ENCODE measurements around the gene GALT. TPM values are rescaled to one million over a fixed set of nuclear protein-coding genes. Genes with fewer than 3 reads are reported as not detected.

Gene GALT
- 51.5 TPM for total RNA-seq
- long read RNA-seq, transcript GALT-201 (11 exons, 1,768 nt), result major isoform, 18 of 99 reads
- long read RNA-seq, partial matches to known transcripts, result 47 of 99 reads
- long read RNA-seq, other reads (novel, unspliced or antisense), result 33 of 99 reads

GRCh38 chr9:34646211-34647083 is at the start of gene GALT:
Gene GALT (plus strand): TSS chr9:34646675. CDS start chr9:34646705, 30 bp downstream.
- intact Hi-C loops (cut with micrococcal nuclease), result no loop called here

DNA sequence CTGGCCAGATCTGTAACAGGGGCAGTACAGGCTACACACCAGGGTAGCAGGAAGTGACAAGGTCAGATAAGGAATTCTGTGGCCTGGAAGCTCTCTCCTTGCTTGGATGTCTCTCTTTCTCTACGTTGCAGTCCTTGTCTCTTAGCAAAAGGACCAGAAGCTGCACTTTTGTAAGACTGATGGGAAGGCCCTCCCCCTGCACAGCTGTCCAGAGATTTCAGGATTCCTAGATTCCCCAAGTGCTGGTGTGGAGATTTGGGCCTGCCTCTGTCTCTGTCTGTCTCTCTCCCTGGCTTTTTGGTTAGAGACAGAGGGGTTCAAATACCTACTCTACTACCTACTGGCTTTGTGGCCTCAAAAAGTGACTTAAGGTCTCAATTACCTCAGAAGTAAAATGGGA is 46.9 kb upstream of the GALT start:
- H3K4me1 ChIP-seq, result peaks cover 8% of the 10 kb centered on the region
- no peak overlapping the region for H3K27ac ChIP-seq (replicated peaks)
- DNase-seq, result no peak
- TF ChIP-seq, protein P1, sequence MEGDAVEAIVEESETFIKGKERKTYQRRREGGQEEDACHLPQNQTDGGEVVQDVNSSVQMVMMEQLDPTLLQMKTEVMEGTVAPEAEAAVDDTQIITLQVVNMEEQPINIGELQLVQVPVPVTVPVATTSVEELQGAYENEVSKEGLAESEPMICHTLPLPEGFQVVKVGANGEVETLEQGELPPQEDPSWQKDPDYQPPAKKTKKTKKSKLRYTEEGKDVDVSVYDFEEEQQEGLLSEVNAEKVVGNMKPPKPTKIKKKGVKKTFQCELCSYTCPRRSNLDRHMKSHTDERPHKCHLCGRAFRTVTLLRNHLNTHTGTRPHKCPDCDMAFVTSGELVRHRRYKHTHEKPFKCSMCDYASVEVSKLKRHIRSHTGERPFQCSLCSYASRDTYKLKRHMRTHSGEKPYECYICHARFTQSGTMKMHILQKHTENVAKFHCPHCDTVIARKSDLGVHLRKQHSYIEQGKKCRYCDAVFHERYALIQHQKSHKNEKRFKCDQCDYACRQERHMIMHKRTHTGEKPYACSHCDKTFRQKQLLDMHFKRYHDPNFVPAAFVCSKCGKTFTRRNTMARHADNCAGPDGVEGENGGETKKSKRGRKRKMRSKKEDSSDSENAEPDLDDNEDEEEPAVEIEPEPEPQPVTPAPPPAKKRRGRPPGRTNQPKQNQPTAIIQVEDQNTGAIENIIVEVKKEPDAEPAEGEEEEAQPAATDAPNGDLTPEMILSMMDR (IDR thresholded peaks at IDR 0.05; ENCODE audit: borderline replicate concordance), result no peak
- no peaks in the 10 kb centered on the region for H3K36me3 ChIP-seq
- H3K27me3 ChIP-seq (ENCODE audit: low read depth), result peaks cover 7% of the 10 kb centered on the region
- H3K9me3 ChIP-seq (replicated peaks), result no peaks in the 10 kb centered on the region
- no peak overlapping the region for H3K4me3 ChIP-seq
- intact Hi-C loops (cut with micrococcal nuclease), result no loop called here

More at GRCh38 chr9:34646211-34647083, at the start of gene GALT:
- TF ChIP-seq, protein P1 (IDR thresholded peaks at IDR 0.05; ENCODE audit: borderline replicate concordance), result peak; percentile 53
- H3K36me3 ChIP-seq, result peaks cover 29% of the 10 kb centered on the region
- H3K27ac ChIP-seq (replicated peaks), result peak within 1 kb of the TSS; percentile 98
- no peaks in the 10 kb centered on the region for H3K27me3 ChIP-seq (ENCODE audit: low read depth)
- peak; percentile 96 for DNase-seq
- peak within 1 kb of the TSS; percentile 88 for H3K4me3 ChIP-seq
- H3K4me1 ChIP-seq, result peaks cover 48% of the 10 kb centered on the region
- no peaks in the 10 kb centered on the region for H3K9me3 ChIP-seq (replicated peaks)

DNA sequence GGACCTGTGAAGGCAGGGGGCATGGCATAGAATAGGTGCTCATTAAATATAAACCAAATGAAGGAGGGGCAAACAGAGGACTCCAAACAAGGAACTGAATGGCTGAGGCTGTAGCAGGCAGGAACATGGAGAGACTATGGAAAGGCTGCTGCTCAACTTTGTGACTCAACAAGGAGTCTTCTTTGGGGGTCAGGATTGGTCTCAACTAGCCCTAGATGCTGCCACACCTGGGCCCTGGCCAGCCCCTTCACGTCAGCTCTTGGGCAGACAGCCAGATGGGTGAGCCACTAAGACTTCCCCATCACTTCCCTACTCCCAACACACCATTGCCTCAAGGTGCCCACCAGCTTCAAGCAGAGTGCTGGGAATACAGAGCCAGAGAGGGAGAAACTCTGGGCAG is 45.6 kb upstream of the GALT start:
- Histone ChIP-seq H3K36me3 (no peaks in the 10 kb centered on the region), H3K4me3 (no peak overlapping the region), H3K27ac (replicated peaks) (no peak overlapping the region), H3K27me3 (ENCODE audit: low read depth) (peaks cover 1% of the 10 kb centered on the region), H3K4me1 (peaks cover 7% of the 10 kb centered on the region), H3K9me3 (replicated peaks) (no peaks in the 10 kb centered on the region)
- intact Hi-C loops (cut with micrococcal nuclease), result loop anchor here (10.0 kb wide), 1 partner anchor 196 kb away; no protein-coding TSS in a partner anchor
- DNase-seq, result no peak
- TF ChIP-seq, protein P1 (IDR thresholded peaks at IDR 0.05; ENCODE audit: borderline replicate concordance), result no peak

DNA sequence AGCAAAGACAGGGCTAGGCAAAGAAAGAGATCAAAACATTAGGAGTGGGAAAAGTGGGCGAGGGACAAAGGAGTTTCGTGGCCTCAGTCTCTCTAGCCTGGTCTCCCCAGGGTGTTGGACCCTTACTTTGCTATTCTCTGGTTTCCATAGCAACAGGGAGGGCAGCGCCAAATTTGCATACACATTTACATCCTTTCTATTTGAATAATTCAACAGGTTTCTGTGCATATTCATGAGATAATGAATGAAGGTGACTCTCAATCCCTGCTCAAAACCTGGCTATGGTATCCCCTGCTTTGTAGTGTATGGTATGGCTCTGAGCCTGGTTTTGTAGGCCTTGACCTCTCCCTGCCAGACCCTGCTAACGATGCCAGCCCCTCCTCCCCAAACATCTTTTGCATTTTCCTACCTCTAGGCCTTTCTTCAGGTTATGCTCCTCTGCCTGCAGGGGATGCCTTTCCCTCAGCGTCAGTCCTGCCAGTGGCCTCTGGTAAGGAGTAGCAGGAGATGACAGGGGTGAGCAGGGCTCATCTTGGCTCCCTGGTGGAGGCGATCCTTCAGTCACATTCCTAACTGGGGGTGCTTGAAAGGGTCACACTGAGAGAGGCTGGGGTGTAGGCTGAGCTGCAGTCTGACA is 44.4 kb upstream of the GALT start:
- H3K27ac ChIP-seq (replicated peaks), result no peak overlapping the region
- peaks cover 7% of the 10 kb centered on the region for H3K4me1 ChIP-seq
- no peaks in the 10 kb centered on the region for H3K9me3 ChIP-seq (replicated peaks)
- TF ChIP-seq, protein P1 (IDR thresholded peaks at IDR 0.05; ENCODE audit: borderline replicate concordance), result no peak
- no peaks in the 10 kb centered on the region for H3K27me3 ChIP-seq (ENCODE audit: low read depth)
- intact Hi-C loops (cut with micrococcal nuclease), result loop anchor here (10.0 kb wide), 1 partner anchor 197 kb away; no protein-coding TSS in a partner anchor
- H3K36me3 ChIP-seq, result no peaks in the 10 kb centered on the region
- H3K4me3 ChIP-seq, result no peak overlapping the region
- DNase-seq, result no peak

- no peak overlapping the region for H3K4me3 ChIP-seq
- no peaks in the 10 kb centered on the region for H3K9me3 ChIP-seq (replicated peaks)
- intact Hi-C loops (cut with micrococcal nuclease), result loop anchor here (10.0 kb wide), 1 partner anchor 199 kb away; no protein-coding TSS in a partner anchor
- no peak overlapping the region for H3K27ac ChIP-seq (replicated peaks)
- TF ChIP-seq, protein P1 (IDR thresholded peaks at IDR 0.05; ENCODE audit: borderline replicate concordance), result peak; percentile 95
- no peaks in the 10 kb centered on the region for H3K36me3 ChIP-seq
- DNase-seq, result peak; percentile 77
- peaks cover 7% of the 10 kb centered on the region for H3K4me1 ChIP-seq
- no peaks in the 10 kb centered on the region for H3K27me3 ChIP-seq (ENCODE audit: low read depth)
Measured at GRCh38 chr9:34603610-34604231, 42.8 kb upstream of the GALT start.
